ENCODE measurements around the gene ZNF195.
"Not testable (repeated sequence)": the region's sequence is repeated elsewhere in the genome, so short reads cannot be mapped to it uniquely, and the experiment has no call there.

DNA sequence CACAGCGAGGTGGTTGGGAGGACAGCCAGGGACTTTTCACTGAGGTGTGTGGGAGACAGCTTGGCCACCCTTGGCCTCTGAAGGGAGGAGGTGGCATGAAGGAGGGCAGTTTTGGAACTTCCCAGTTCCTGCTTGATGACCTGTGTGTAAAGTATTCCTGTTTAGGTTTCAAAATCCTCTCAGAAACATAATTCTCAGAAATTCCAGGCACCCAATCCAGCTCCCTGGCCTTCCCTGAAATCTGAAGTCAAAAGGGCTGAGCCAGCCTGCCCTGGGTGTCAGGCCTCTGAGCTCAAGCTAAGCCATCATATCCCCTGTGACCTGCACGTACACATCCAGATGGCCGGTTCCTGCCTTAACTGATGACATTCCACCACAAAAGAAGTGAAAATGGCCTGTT, 19.6 kb upstream of the ZNF195 start:
- TF ChIP-seq POLR2AphosphoS5 (IDR thresholded peaks at IDR 0.05; ENCODE audit: borderline replicate concordance, low read depth, low read length); EZH2 (IDR thresholded peaks at IDR 0.05): not testable (repeated sequence)
